ENCODE measurements around the gene BIN2. TPM values are rescaled to one million over a fixed set of nuclear protein-coding genes. Genes with fewer than 3 reads are reported as not detected.

BIN2 gene
- total RNA-seq, 1 experiment from 2014 or later, result not detected

- ChIA-PET POLR2A (interaction anchor here (0.6 to 1.0 kb wide), 2 partner anchors 51 to 163 kb away, joined by 3 to 4 read pairs; no protein-coding TSS in a partner anchor), CTCF (interaction anchor here (0.6 kb wide), 1 partner anchor 12 kb away, joined by 3 read pairs; no protein-coding TSS in a partner anchor)
- Mint-ChIP-seq H3K4me1 (ENCODE audit: insufficient read depth, unreplicated experiment) (peaks cover 18% of the 10 kb centered on the region), H3K36me3 (ENCODE audit: insufficient read depth, unreplicated experiment) (peaks cover 54% of the 10 kb centered on the region), H3K9me3 (ENCODE audit: unreplicated experiment) (no peaks in the 10 kb centered on the region), H3K27me3 (ENCODE audit: insufficient read depth, unreplicated experiment) (no peaks in the 10 kb centered on the region), H3K27ac (ENCODE audit: low read depth, unreplicated experiment) (peak overlapping the region; percentile 84), H3K4me3 (ENCODE audit: unreplicated experiment) (no peak overlapping the region)
- BruUV-seq (replicated peaks), result TSS peak; percentile 72
- no peak for TF ChIP-seq CTCF (IDR thresholded peaks at IDR 0.05; ENCODE audit: unreplicated experiment)
- DNase-seq (ENCODE audit: unreplicated experiment), result no peak
- intact Hi-C loops (cut with micrococcal nuclease), result no loop called here
These were observed 78.3 kb downstream of the BIN2 start for GRCh38 chr12:51245476-51246253.

DNA sequence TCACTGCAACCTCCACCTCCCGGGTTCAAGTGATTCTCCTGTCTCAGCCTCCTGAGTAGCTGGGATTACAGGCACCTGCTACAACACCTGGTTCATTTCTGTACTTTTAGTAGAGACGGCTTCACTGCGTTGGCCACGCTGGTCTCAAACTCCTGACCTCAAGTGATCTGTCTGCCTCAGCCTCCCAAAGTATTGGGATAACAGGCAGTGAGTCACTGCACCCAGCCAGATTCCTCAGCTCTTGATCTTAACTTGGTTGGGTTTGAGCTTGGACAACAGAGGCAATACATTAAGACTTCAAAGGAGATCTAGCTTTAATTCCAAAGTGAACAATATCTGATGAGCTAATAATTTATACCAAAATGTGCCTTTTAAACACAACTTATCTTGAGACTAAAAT is 79.7 kb downstream of the BIN2 start:
- POLR2A ChIA-PET, result interaction anchor here (1.2 to 1.5 kb wide), 2 partner anchors 11 to 97 kb away, joined by 3 to 4 read pairs; no protein-coding TSS in a partner anchor
- intact Hi-C loops (cut with micrococcal nuclease), result no loop called here
- TF ChIP-seq CTCF (IDR thresholded peaks at IDR 0.05; ENCODE audit: unreplicated experiment), result no peak
- H3K4me1 Mint-ChIP-seq (ENCODE audit: insufficient read depth, unreplicated experiment), result peaks cover 25% of the 10 kb centered on the region
- H3K4me3 Mint-ChIP-seq (ENCODE audit: unreplicated experiment), result no peak overlapping the region
- H3K36me3 Mint-ChIP-seq (ENCODE audit: insufficient read depth, unreplicated experiment), result peaks cover 61% of the 10 kb centered on the region
- H3K27me3 Mint-ChIP-seq (ENCODE audit: insufficient read depth, unreplicated experiment), result no peaks in the 10 kb centered on the region
- no peak overlapping the region for H3K27ac Mint-ChIP-seq (ENCODE audit: low read depth, unreplicated experiment)
- no peak for DNase-seq (ENCODE audit: unreplicated experiment)
- BruUV-seq (replicated peaks), result no TSS peak
- CTCF ChIA-PET, result interaction anchor here (0.5 to 0.6 kb wide), 3 partner anchors 75 to 981 kb away, joined by 3 read pairs; no protein-coding TSS in a partner anchor
- H3K9me3 Mint-ChIP-seq (ENCODE audit: unreplicated experiment), result no peaks in the 10 kb centered on the region

DNA sequence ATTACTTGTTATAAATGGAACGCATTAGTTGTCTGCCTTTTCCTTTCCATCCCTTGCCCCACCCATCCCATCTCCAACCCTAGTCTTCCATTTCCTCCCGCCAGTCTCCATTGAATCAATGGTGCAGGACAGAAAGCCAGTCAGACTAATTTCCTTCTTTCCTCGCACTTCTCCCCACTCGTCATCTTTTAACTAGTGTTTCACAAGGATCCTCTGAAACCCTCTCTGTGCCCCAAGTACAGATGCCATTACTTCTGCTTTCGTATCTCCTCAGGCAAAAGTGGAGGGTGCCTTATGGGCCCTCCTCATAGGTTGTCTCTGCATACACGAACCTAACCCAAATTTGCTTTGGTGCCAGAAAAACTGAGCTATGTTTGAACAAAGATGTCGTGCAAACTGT is 81.1 kb downstream of the BIN2 start:
- H3K36me3 Mint-ChIP-seq (ENCODE audit: insufficient read depth, unreplicated experiment), result peaks cover 71% of the 10 kb centered on the region

More for the DNA sequence above, 81.1 kb downstream of the BIN2 start:
- no peak overlapping the region for H3K4me3 Mint-ChIP-seq (ENCODE audit: unreplicated experiment)
- H3K4me1 Mint-ChIP-seq (ENCODE audit: insufficient read depth, unreplicated experiment), result peaks cover 29% of the 10 kb centered on the region
- intact Hi-C loops (cut with micrococcal nuclease), result no loop called here
- ChIA-PET CTCF (no interaction called here), POLR2A (interaction anchor here (1.0 kb wide), 1 partner anchor 173 kb away, joined by 3 read pairs; no protein-coding TSS in a partner anchor)
- TSS peak; percentile 1 for BruUV-seq (replicated peaks)
- peak overlapping the region; percentile 43 for H3K27ac Mint-ChIP-seq (ENCODE audit: low read depth, unreplicated experiment)
- no peak for DNase-seq (ENCODE audit: unreplicated experiment)
- no peak for TF ChIP-seq CTCF (IDR thresholded peaks at IDR 0.05; ENCODE audit: unreplicated experiment)
- H3K27me3 Mint-ChIP-seq (ENCODE audit: insufficient read depth, unreplicated experiment), result no peaks in the 10 kb centered on the region
- no peaks in the 10 kb centered on the region for H3K9me3 Mint-ChIP-seq (ENCODE audit: unreplicated experiment)
